PFSK-1 (cell line): Measurements from ENCODE around the gene KCTD1.

Experiments
- POLR2AphosphoS5 ChIP-seq: IDR thresholded peaks from 2 replicates; pipeline ENCODE4 v1.6.1; 2012; ENCODE audit warnings: low read depth, mild to moderate bottlenecking, control low read depth, low read length, moderate library complexity
- TAF1 ChIP-seq: IDR thresholded peaks from 2 replicates; pipeline ENCODE4 v1.6.1; 2012; ENCODE audit warnings: low read length, control low read depth, borderline replicate concordance; ENCODE audit not compliant: insufficient read depth

GRCh38 chr18:26436176-26437051, 111.9 kb downstream of the KCTD1 start:
- TF ChIP-seq POLR2AphosphoS5 (no peak), TAF1 (no peak)
